GM23248 (cell line): Measurements from ENCODE around the gene PPFIA1. TPM values are rescaled to one million over a fixed set of nuclear protein-coding genes. Genes with fewer than 3 reads are reported as not detected.

Source experiments
- DNase-seq: peaks from one replicate; pipeline ENCODE4 v3.0.0-alpha.2; 2015
- H2AFZ ChIP-seq: fragments of 200-600 bp; sonication (generic); 2 replicates; pipeline ENCODE4 v1.6.1; 2016; ENCODE audit warnings: antibody characterized with exemption
- H3F3A ChIP-seq: fragments of 200-600 bp; sonication (generic); 2 replicates; pipeline ENCODE4 v1.6.1; 2016; ENCODE audit warnings: mild to moderate bottlenecking, antibody characterized with exemption, mixed run types; ENCODE audit not compliant: insufficient read depth
- H3K27ac ChIP-seq: fragments of 200-600 bp; sonication (generic); 2 replicates; pipeline ENCODE4 v1.5.1; 2016; ENCODE audit warnings: mild to moderate bottlenecking
- H3K27me3 ChIP-seq: fragments of 200-600 bp; sonication (generic); replicated peaks from 2 replicates; pipeline ENCODE4 v1.6.1; 2016; ENCODE audit warnings: mild to moderate bottlenecking; ENCODE audit not compliant: insufficient read depth
- H3K36me3 ChIP-seq: fragments of 200-600 bp; sonication (generic); 2 replicates; pipeline ENCODE4 v1.6.1; 2016; ENCODE audit warnings: low read depth, mild to moderate bottlenecking
- H3K4me1 ChIP-seq: fragments of 200-600 bp; sonication (generic); 2 replicates; pipeline ENCODE4 v1.6.1; 2016; ENCODE audit warnings: mild to moderate bottlenecking; ENCODE audit not compliant: insufficient read depth
- H3K4me2 ChIP-seq: fragments of 200-600 bp; sonication (generic); one replicate; pipeline ENCODE4 v1.6.1; 2016; ENCODE audit warnings: mild to moderate bottlenecking; ENCODE audit not compliant: unreplicated experiment
- H3K4me3 ChIP-seq: fragments of 200-600 bp; sonication (generic); 2 replicates; pipeline ENCODE4 v1.5.1; 2016; ENCODE audit warnings: mild to moderate bottlenecking
- H3K79me2 ChIP-seq: fragments of 200-600 bp; sonication (generic); 2 replicates; pipeline ENCODE4 v1.6.1; 2016; ENCODE audit warnings: mild to moderate bottlenecking; ENCODE audit not compliant: insufficient read depth
- H3K9ac ChIP-seq: fragments of 200-600 bp; sonication (generic); 2 replicates; pipeline ENCODE4 v1.6.1; 2016; ENCODE audit warnings: mild to moderate bottlenecking
- H3K9me2 ChIP-seq: fragments of 200-600 bp; sonication (generic); 2 replicates; pipeline ENCODE4 v1.6.1; 2016; ENCODE audit warnings: mixed run types, mild to moderate bottlenecking, moderate library complexity; ENCODE audit not compliant: insufficient read depth
- H3K9me3 ChIP-seq: fragments of 200-600 bp; sonication (generic); one replicate; pipeline ENCODE4 v1.6.1; 2017; ENCODE audit warnings: low read depth
- H4K20me1 ChIP-seq: fragments of 200-600 bp; sonication (generic); 2 replicates; pipeline ENCODE4 v1.6.0; 2016; ENCODE audit not compliant: insufficient read depth
- EZH2 ChIP-seq: fragments of 200-600 bp; sonication (generic); IDR thresholded peaks from 2 replicates; pipeline ENCODE4 v1.6.1; 2018; ENCODE audit warnings: antibody characterized with exemption, mild to moderate bottlenecking; ENCODE audit not compliant: insufficient read depth, poor library complexity, severe bottlenecking
- EZH2phosphoT487 ChIP-seq: fragments of 200-600 bp; sonication (generic); IDR thresholded peaks from 2 replicates; pipeline ENCODE4 v1.6.1; 2018; ENCODE audit warnings: antibody characterized with exemption, moderate library complexity, mild to moderate bottlenecking, low read depth; ENCODE audit not compliant: insufficient read depth
- WGBS, 2 experiments: methylation state at CpG; one replicate each; pipeline ENCODE4 v1.1.6; 2015 to 2017; ENCODE audit warnings: low lambda C conversion rate in 2 of 2, low coverage in 1 of 2; ENCODE audit errors: missing lambda C conversion rate in 2 of 2; 5-methylcytosine and 5-hydroxymethylcytosine counted together
- in situ Hi-C: fragments of 300-500 bp; cut with MboI; formaldehyde crosslinking; loops from 2 replicates; pipeline ENCODE4 v1.15.0; 2020
- polyA plus RNA-seq: library from polyadenylated mRNA; unstranded; fragments of >200 nt; fragmentation: Nextera tagmentation; extraction: Ambion mirVana; gene quantifications from 2 replicates; pipeline ENCODE4 v1.2.1, GENCODE V29; 2016
- total RNA-seq: library from RNA; depleted of rRNA; stranded (reverse); fragments of >200 nt; shearing (Covaris generic); gene quantifications from 2 replicates; pipeline ENCODE4 v1.2.3, GENCODE V29; 2014

The PPFIA1 gene
- total and polyA plus RNA-seq, 2 experiments from 2014 or later = 22.8 to 36.9 TPM

DNA sequence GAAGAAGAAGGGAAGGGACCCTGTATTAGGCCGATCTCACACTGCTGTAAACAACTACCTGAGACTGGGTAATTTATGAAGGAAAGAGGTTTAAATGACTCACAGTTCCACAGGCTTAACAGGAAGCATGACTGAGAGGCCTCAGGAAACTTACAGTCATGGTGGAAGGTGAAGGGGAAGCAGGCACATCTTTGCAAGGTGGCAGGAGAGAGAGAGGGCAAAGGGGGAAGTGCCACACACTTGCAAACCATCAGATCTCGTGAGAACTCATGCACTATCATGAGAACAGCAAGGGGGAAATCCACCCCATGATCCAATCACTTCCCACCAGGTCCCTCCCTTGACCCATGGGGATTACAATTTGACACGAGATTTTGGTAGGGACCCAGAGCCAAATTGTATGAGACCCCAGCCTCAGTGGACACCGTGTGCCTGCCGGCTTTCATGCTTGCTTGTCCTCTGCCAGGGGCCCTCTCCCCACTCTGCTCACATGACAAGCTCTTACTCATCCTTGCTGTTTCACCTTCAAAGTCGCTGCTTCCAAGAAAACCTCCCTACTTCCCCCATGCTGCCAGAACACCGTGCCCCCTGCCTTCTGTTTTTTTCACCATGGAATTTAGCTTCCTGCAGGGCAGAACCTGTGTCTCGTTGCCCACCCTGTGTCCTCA is 23.3 kb upstream of the PPFIA1 start:
- H3K9me2 ChIP-seq = no peaks in the 10 kb centered on the region
- no peak for DNase-seq
- TF ChIP-seq EZH2phosphoT487 = no peak
- TF ChIP-seq EZH2 = no peak
- no peak overlapping the region for H3K27ac ChIP-seq
- H3K27me3 ChIP-seq = peaks cover 12% of the 10 kb centered on the region; the same call in 1 of the 2 replicates
- H2AFZ ChIP-seq = no peak overlapping the region
- no peak overlapping the region for H3K4me3 ChIP-seq
- in situ Hi-C loops = no loop called here
- no peaks in the 10 kb centered on the region for H3K4me1 ChIP-seq
- H4K20me1 ChIP-seq = no peaks in the 10 kb centered on the region
- WGBS, 2 experiments = 56 to 66% methylated on average over 8 of the region's 8 CpGs
- H3K79me2 ChIP-seq = no peaks in the 10 kb centered on the region
- no peaks in the 10 kb centered on the region for H3K36me3 ChIP-seq
- H3K4me2 ChIP-seq = no peak overlapping the region
- no peaks in the 10 kb centered on the region for H3K9me3 ChIP-seq
- no peaks in the 10 kb centered on the region for H3F3A ChIP-seq
- H3K9ac ChIP-seq = no peak overlapping the region

DNA sequence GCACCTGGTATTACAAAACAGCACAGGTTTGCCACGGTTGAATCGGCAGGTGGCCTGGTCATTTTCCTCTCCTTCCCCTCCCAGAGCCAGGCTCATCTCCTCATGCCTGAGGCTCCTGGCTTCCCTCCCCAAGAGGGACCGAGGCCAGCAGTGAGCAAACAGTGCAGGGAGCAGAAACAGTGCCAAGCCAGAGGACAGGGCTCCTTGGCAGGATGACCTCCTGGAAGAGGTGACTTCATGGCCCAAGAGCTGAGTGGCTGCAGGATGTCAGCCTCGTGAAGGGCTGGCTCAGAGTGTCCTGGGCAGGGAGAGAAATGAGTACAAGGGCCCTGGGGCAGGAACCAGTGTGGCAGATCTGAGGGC is 22.8 kb upstream of the PPFIA1 start:
- no peaks in the 10 kb centered on the region for H3K36me3 ChIP-seq
- H3K27ac ChIP-seq = no peak overlapping the region
- no peaks in the 10 kb centered on the region for H3F3A ChIP-seq
- H3K27me3 ChIP-seq = peaks cover 12% of the 10 kb centered on the region; the same call in 1 of the 2 replicates
- DNase-seq = peak; percentile 25
- H3K4me1 ChIP-seq = no peaks in the 10 kb centered on the region
- no peak overlapping the region for H2AFZ ChIP-seq
- H4K20me1 ChIP-seq = no peaks in the 10 kb centered on the region
- TF ChIP-seq EZH2phosphoT487 (no peak), EZH2 (no peak)
- H3K79me2 ChIP-seq = no peaks in the 10 kb centered on the region
- H3K9me3 ChIP-seq = no peaks in the 10 kb centered on the region
- H3K9ac ChIP-seq = no peak overlapping the region
- WGBS, 2 experiments = 36 to 41% methylated on average over 4 of the region's 4 CpGs
- in situ Hi-C loops = no loop called here
- no peaks in the 10 kb centered on the region for H3K9me2 ChIP-seq
- no peak overlapping the region for H3K4me2 ChIP-seq
- H3K4me3 ChIP-seq = no peak overlapping the region

DNA sequence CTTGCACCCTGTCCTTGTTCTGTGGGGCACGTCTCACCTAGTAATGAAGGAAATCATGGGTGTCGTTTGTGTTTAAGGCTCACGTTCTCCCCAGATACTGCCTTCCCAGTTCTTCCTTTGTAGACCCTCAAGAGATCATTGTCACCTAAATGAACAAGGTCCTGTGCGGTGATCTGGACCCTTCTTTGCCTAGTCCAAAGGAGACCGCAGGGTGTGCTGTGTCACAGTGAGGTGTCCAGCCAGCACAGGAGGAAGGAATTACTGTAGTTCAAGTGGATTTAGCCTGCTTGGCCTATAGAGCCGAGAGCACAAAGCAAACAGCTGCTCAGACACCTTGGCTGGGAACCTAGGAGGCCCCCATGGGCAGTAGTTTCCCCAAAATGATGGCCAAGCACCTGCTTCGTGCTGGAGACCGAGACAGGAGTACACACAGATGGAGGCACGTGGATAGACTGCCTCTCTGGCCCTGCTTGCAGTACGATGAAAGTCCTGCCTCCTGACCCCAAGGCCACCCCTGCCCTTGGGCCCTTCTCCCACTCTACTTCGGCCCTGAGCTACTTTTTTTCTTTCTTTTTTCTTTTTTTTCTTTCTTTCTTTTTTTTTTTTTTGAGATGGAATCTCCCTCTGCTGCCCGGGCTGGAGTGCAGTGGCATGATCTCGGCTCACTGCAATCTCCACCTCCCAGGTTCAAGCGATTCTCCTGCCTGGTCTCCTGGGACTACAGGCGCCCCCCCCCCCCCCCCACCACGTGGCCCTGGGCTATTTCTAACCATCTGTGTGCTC is 19.4 kb upstream of the PPFIA1 start:
- Histone ChIP-seq H3K9ac (no peak overlapping the region), H3K4me2 (no peak overlapping the region), H4K20me1 (no peaks in the 10 kb centered on the region), H2AFZ (no peak overlapping the region), H3K4me3 (no peak overlapping the region), H3K9me3 (no peaks in the 10 kb centered on the region), H3K27ac (no peak overlapping the region), H3K9me2 (no peaks in the 10 kb centered on the region), H3K79me2 (no peaks in the 10 kb centered on the region), H3K36me3 (no peaks in the 10 kb centered on the region), H3F3A (no peaks in the 10 kb centered on the region), H3K27me3 (peaks cover 29% of the 10 kb centered on the region), H3K4me1 (no peaks in the 10 kb centered on the region)
- TF ChIP-seq EZH2phosphoT487 = no peak
- TF ChIP-seq EZH2 = no peak
- no peak for DNase-seq
- 53 to 60% methylated on average over 14 to 16 of the region's 16 CpGs for WGBS, 2 experiments
- in situ Hi-C loops = no loop called here

DNA sequence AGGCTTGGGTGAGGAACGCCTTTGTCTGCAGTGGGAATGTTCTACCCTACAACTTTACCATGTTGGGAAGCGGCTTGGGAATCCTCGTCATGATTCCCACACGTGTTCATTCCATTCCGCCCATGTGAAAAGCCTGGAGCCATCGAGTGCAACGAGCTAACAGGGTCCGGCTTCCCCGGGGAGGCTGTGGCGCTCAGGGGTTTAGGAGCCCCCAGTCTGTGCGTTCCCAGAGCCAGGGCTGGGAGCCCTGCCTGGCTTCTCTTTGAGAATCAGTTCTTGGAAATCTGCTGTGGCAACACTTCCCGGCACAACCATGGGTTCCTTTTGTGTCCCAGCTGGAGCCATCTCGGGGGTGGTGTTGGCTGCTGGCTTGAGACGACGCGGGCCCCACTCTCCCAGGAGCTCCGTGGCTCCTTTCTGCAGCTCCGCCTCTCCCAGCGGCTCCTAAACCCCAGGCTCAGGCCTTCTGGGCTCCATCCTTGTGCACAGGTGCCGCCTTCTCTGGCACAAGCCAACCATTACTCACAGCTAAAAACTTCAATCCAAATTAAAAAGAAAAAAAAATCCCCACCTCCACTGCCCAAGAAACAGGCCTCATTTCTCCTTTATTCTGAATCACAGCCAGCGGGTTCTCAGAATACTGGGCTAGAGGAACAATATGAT is 18.7 kb upstream of the PPFIA1 start:
- TF ChIP-seq EZH2 = no peak
- TF ChIP-seq EZH2phosphoT487 = no peak
- no peak for DNase-seq
- in situ Hi-C loops = no loop called here

More for the DNA sequence above, 18.7 kb upstream of the PPFIA1 start:
- H3K9me2 ChIP-seq = no peaks in the 10 kb centered on the region
- no peaks in the 10 kb centered on the region for H3K9me3 ChIP-seq
- no peaks in the 10 kb centered on the region for H4K20me1 ChIP-seq
- no peak overlapping the region for H3K4me2 ChIP-seq
- H2AFZ ChIP-seq = no peak overlapping the region
- H3K4me1 ChIP-seq = no peaks in the 10 kb centered on the region
- no peaks in the 10 kb centered on the region for H3K79me2 ChIP-seq
- H3K9ac ChIP-seq = no peak overlapping the region
- no peaks in the 10 kb centered on the region for H3K36me3 ChIP-seq
- no peaks in the 10 kb centered on the region for H3F3A ChIP-seq
- 43 to 46% methylated on average over 20 to 21 of the region's 21 CpGs for WGBS, 2 experiments
- H3K27me3 ChIP-seq = peaks cover 32% of the 10 kb centered on the region
- H3K4me3 ChIP-seq = no peak overlapping the region
- no peak overlapping the region for H3K27ac ChIP-seq
